ENCODE results near the gene TASOR.
"Not testable (repeated sequence)": the region's sequence is repeated elsewhere in the genome, so short reads cannot be mapped to it uniquely, and the experiment has no call there.

Gene TASOR, protein sequence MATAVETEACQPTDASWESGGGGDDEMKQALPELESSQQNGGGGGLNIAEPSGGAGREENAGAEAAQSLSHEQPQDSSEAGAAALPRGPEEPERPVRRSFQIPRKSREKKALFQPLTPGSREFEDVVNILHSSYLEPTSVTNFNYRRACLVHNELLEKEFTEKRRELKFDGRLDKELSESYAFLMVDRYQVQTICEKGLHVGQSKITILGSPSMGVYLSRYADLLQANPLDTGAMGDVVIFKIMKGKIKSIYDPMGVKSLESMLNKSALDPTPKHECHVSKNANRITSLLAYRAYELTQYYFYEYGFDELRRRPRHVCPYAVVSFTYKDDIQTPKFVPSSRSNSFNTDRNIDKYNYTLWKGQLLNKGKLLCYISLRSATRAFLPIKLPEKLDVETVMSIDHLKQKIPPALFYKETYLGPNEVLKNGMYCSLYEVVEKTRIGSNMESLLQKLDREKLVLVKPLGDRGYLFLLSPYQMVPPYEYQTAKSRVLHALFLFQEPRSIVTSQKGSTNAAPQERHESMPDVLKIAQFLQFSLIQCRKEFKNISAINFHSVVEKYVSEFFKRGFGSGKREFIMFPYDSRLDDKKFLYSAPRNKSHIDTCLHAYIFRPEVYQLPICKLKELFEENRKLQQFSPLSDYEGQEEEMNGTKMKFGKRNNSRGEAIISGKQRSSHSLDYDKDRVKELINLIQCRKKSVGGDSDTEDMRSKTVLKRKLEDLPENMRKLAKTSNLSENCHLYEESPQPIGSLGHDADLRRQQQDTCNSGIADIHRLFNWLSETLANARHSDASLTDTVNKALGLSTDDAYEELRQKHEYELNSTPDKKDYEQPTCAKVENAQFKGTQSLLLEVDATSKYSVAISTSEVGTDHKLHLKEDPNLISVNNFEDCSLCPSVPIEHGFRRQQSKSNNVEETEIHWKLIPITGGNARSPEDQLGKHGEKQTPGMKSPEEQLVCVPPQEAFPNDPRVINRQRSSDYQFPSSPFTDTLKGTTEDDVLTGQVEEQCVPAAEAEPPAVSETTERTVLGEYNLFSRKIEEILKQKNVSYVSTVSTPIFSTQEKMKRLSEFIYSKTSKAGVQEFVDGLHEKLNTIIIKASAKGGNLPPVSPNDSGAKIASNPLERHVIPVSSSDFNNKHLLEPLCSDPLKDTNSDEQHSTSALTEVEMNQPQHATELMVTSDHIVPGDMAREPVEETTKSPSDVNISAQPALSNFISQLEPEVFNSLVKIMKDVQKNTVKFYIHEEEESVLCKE (N-terminal part only)

GRCh38 chr3:56683122-56683817 lies at the start of gene TASOR:
Gene TASOR (minus strand): TSS chr3:56683265. CDS start chr3:56683006, 259 bp downstream.
- in situ Hi-C loops (cut with MboI; ENCODE audit: low sequenced_read_pairs), result no loop called here

- in situ Hi-C loops (cut with MboI; ENCODE audit: low sequenced_read_pairs), result no loop called here
Observed at GRCh38 chr3:56732109-56732508, 49.0 kb upstream of the TASOR start.

DNA sequence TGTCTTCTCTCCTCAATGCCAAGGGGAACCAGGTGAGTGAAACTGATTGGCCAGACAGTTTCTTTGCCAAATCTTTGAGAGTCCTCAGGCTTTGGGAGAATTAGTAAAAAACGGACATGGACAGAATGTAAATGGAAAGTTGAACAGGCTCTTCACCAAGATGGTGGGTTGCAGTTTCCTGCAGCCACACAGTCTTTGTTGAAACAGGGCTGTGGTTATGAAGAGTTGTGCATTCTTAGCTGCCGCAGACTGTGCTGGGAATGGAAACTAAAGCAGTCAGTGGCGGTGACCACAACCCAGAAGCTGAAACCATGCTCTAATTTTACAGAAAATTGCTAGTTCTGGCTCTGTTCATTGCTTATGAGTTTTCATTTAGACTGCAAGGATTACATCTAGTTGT lies 42.1 kb upstream of the TASOR start:
- in situ Hi-C loops (cut with MboI; ENCODE audit: low sequenced_read_pairs), result no loop called here

DNA sequence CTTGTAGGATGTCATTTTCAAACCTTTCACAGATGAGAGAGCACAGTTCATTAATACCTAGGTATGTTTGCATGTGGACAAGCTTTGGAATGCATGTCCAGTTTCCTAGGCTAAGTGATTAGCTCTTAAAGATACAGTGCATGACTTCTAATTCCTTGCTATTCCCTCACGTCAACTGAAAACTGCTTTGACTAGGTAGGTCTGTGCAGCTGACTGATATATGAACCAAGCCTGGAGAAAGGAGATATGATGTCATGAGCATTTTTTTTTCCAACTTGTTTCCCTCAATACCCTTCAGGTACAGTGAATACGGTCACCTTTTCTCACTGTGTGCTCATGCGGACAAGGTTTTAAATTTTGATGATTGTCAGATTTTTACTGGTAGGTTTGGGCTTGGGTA lies 41.6 kb upstream of the TASOR start:
- in situ Hi-C loops (cut with MboI; ENCODE audit: low sequenced_read_pairs), result no loop called here

- in situ Hi-C loops (cut with MboI; ENCODE audit: low sequenced_read_pairs), result no loop called here
Observed at GRCh38 chr3:56720849-56721248, 37.8 kb upstream of the TASOR start.

DNA sequence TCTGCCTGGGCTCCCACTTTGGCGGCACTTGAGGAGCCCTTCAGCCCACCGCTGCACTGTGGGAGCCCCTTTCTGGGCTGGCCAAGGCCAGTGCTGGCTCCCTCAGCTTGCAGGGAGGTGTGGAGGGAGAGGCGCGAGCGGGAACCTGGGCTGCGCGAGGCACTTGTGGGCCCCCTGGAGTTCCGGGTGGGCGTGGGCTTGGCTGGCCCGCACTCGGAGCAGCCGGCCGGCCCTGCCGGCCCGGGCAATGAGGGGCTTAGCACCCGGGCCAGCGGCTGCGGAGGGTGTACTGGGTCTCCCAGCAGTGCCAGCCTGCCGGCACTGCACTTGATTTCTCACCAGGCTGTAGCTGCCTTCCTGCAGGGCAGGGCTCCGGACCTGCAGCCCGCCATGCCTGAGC lies 35.7 kb upstream of the TASOR start:
- in situ Hi-C loops (cut with MboI; ENCODE audit: low sequenced_read_pairs), result not testable (repeated sequence)

GRCh38 chr3:56711344-56711743 lies 28.3 kb upstream of the TASOR start:
- in situ Hi-C loops (cut with MboI; ENCODE audit: low sequenced_read_pairs), result no loop called here

- in situ Hi-C loops (cut with MboI; ENCODE audit: low sequenced_read_pairs), result loop anchor here (10.0 kb wide), 1 partner anchor 287 kb away; no protein-coding TSS in a partner anchor
Observed at GRCh38 chr3:56707412-56707811, 24.3 kb upstream of the TASOR start.

DNA sequence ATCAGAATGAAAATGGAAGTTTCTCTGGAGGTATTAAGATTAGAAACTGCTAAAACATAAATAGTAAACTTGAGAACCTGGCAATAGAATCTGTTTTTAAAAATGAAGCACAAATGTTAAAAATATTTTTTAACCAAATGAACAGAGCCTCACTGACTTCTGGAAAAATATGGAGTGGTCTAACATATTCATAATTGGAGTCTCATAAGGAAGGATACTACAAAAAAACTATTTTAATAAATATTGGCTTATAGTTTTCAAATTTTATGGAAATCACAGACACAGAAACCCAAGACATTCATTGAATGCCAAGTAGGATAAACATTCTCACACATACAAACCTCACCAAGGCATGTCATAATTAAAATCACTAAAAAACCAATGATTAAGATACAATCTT lies 23.6 kb upstream of the TASOR start:
- in situ Hi-C loops (cut with MboI; ENCODE audit: low sequenced_read_pairs), result loop anchor here (10.0 kb wide), 1 partner anchor 288 kb away; no protein-coding TSS in a partner anchor

DNA sequence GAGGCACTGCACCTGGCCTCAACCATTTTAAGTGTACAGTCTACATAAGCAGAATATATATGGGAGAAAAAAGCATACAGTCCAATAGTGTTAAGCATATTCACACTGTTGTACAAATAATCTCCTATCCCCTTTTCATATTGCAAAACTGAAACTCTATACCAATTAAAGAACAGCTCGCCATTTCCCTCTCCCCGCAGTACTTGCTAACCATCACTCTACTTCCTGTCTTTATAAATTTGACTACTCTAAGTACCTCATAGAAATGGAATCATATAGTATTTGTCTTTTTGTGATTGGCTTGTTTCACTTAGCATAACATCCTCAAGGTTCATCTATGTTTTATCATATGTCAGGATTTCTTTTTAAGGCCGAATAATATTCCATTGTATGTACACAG lies 21.6 kb upstream of the TASOR start:
- in situ Hi-C loops (cut with MboI; ENCODE audit: low sequenced_read_pairs), result loop anchor here (10.0 kb wide), 1 partner anchor 290 kb away; no protein-coding TSS in a partner anchor

GRCh38 chr3:56702490-56703315 lies 19.6 kb upstream of the TASOR start:
- in situ Hi-C loops (cut with MboI; ENCODE audit: low sequenced_read_pairs), result loop anchor here (10.0 kb wide), 1 partner anchor 292 kb away; no protein-coding TSS in a partner anchor

DNA sequence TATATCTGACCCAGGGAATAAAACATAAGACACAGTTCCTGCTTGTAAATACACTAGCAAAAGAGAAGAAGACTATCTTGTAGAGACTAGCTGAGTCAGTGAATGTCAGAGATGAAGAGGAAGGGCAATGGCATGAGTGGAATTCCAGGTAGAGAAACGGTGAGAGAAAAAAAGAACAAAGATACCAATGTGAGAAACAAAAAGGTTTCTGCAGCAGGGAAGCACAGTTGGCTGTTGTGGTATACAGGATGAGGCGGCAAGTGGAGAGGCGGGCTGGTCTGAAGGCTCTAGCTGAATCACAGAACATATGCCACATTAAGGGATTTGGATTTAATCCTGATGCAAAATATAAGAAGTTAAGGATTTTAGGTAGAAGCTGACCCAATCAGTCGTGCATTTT lies 17.1 kb upstream of the TASOR start:
- in situ Hi-C loops (cut with MboI; ENCODE audit: low sequenced_read_pairs), result loop anchor here (10.0 kb wide), 1 partner anchor 295 kb away; no protein-coding TSS in a partner anchor

DNA sequence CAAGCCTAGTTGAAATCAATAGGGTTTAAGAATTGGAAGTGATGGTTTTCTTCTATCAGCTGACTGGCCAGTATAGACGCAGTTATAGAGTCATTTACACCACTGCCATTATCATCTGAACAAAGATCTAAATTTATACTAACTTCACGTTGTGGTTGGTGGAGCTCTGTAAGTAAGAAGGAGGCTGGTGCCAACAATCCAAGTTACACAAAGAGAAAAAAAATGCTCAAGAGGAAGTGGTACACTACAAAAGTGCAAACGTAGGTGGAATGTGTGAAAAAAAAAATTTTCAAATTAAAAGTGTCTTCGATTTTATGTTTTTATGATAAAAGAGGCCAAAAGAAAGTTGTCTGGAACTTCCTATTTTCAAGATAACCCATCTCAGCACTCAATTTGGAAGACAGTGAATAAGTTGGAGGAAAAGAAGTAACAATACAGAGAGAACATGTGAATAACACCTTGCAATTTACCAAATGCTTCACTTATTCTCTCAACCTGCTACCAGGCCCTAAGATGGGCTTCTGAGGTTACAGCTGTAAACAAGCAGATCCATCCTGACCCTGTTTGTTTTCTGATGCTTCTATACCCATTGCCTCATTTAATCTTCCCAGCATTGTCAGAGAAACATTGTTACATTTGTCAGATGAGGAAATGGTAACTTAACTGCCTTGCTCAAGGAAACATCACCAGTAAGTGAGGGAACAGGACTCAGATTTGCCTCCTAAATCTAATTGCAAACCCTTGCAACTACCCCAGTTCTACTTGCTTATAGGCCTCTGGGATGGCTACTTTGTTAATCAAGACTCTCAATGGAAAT lies 12.0 kb upstream of the TASOR start:
- in situ Hi-C loops (cut with MboI; ENCODE audit: low sequenced_read_pairs), result no loop called here

DNA sequence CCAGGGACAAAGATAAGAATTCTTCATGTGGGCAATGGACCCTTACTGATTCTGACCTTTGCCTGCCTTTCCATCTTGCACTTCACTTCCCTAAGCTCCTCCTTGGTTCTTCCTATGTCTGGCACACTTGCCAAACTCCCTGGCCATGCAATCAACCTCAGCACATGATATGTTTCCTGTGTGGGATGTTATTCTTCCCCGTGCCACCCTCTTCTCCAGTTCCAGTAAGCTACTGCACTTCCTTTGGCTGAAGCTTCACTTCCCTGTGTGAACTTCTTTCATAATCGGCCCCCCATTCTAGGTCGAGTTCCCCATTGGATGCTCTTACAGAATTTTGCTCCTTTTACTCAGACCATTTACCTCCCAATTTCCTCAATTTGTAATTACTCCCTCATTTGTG lies 10.7 kb upstream of the TASOR start:
- in situ Hi-C loops (cut with MboI; ENCODE audit: low sequenced_read_pairs), result no loop called here

DNA sequence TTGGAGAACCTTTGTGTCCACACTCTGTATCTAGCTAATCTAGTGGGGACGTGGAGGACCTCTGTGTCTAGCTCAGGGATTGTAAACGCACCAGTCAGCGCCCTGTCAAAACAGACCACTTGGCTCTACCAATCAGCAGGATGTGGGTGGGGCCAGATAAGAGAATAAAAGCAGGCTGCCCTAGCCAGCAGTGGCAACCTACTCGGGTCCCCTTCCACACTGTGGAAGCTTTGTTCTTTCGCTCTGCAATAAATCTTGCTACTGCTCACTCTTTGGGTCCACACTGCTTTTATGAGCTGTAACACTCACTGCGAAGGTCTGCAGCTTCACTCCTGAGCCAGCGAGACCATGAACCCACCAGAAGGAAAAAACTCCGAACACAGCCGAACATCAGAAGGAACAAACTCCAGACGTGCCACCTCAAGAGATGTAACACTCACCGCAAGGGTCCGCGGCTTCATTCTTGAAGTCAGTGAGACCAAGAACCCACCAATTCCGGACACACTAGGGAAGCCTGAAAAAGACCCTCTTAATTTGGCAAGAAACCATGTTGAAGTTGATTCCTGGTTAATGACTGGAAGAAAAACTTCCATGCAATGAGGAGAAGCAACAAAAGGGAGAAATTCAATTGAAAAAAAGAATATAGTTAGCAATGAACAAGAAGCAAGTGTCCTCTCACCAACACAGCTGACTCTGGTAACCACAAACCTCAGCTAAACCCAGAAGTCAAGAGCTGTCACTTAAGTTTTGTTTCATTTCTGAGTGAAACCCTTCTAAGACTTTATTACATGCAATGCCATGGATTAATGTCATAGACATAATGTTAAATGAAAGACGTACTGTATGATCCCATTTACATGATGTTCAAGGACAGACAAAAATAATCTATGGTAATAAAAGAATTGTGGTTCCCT lies 9.7 kb upstream of the TASOR start:
- in situ Hi-C loops (cut with MboI; ENCODE audit: low sequenced_read_pairs), result not testable (repeated sequence)

DNA sequence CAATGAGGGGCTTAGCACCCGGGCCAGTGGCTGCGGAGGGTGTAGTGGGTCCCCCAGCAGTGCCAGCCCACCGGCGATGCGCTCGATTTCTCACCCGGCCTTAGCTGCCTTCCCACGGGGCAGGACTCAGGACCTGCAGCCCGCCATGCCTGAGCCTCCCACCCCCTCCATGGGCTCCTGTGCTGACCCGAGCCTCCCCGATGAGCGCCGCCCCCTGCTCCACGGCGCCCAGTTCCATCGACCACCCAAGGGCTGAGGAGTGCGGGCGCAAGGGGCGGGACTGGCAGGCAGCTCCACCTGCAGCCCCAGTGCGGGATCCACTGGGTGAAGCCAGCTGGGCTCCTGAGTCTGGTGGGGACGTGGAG lies 8.9 kb upstream of the TASOR start:
- in situ Hi-C loops (cut with MboI; ENCODE audit: low sequenced_read_pairs), result not testable (repeated sequence)

DNA sequence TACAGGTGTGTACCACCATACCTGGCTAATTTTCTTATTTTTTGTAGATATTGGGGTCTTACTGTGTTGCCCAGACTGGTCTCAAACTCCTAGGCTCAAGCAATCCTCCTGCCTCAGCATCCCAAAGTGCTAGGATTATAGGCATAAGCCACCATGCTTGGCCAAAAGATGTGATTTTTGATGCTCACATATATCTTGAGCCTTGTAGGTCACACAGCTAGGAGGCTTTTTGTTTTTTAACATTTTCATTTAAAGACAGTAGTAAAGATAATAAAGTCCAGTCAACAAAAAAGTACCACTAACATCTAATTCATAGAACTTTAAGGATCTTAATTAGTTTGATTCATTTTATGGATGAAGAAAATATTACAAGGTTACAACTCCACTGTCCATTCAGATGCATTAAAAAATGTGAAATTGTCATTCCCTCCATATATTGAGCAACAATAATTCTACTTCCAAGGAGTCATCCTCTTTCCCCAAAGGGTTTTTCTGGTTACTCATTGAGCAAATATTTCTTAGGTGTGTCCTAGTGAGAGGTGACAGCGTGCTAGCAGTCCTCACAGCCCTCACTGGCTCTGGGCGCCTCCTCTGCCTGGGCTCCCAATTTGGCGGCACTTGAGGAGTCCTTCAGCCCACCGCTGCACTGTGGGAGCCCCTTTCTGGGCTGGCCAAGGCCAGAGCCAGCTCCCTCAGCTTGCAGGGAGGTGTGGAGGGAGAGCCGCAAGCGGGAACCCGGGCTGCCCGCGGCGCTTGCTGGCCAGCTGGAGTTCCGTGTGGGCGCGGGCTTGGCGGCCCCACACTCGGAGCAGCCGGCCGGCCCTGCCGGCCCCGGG lies 8.3 kb upstream of the TASOR start:
- in situ Hi-C loops (cut with MboI; ENCODE audit: low sequenced_read_pairs), result no loop called here

Measured in HL-60/S4 treated with retinoic acid at 250 ng/mL for 4 days and 3 days (cell line).